IMR-90 (cell line): ENCODE measurements around the gene MAP3K19. TPM values are rescaled to one million over a fixed set of nuclear protein-coding genes. Genes with fewer than 3 reads are reported as not detected.

Source experiments
- ATAC-seq: fragments of 200-7000 bp; cut with Tn5 transposase; 2 replicates; pipeline ENCODE4 v1.9.1; 2020; ENCODE audit warnings: low read depth, mild to moderate bottlenecking, moderate library complexity
- BruUV-seq: library from RNA; stranded (reverse); fragments of 400-500 nt; replicated peaks from 2 replicates; lab custom pipeline; 2021; lab: Mats Ljungman, UMichigan
- CTCF ChIA-PET: fragments of 300-600 bp; formaldehyde crosslinking; extraction: SDS; loops from one replicate; lab custom pipeline; 2021; ENCODE audit warnings: antibody characterized with exemption; lab: Yijun Ruan, JAX
- POLR2A ChIA-PET: fragments of 300-600 bp; sonication (Branson Sonifier 250); formaldehyde crosslinking; loops from one replicate; lab custom pipeline; 2022; ENCODE audit warnings: antibody characterized with exemption; ENCODE audit not compliant: unreplicated experiment; lab: Charles Lee
- DNase-seq: peaks from one replicate; pipeline ENCODE4 v3.0.0; 2013
- H2AFZ ChIP-seq: replicated peaks from 2 replicates; pipeline ENCODE3; 2013; ENCODE audit warnings: low read length, mild to moderate bottlenecking; ENCODE audit not compliant: poor library complexity
- H2AK5ac ChIP-seq: 2 replicates; pipeline ENCODE4 v1.6.1; 2013; ENCODE audit warnings: low read depth, low read length, inconsistent platforms
- H2AK9ac ChIP-seq: replicated peaks from 2 replicates; pipeline ENCODE3; 2013; ENCODE audit warnings: mild to moderate bottlenecking, low read depth, low read length, moderate library complexity; ENCODE audit not compliant: poor library complexity
- H2BK120ac ChIP-seq: 2 replicates; pipeline ENCODE4 v1.6.1; 2013; ENCODE audit warnings: low read depth, low read length, inconsistent platforms
- H2BK15ac ChIP-seq: 3 replicates; pipeline ENCODE4 v1.6.1; 2013; ENCODE audit warnings: low read depth, low read length, inconsistent platforms
- H2BK20ac ChIP-seq: 2 replicates; pipeline ENCODE4 v1.6.1; 2013; ENCODE audit warnings: low read depth, mild to moderate bottlenecking, inconsistent platforms, low read length, moderate library complexity
- H2BK5ac ChIP-seq: 2 replicates; pipeline ENCODE4 v1.6.1; 2013; ENCODE audit warnings: mild to moderate bottlenecking, low read depth, low read length, inconsistent platforms; ENCODE audit not compliant: poor library complexity, severe bottlenecking
- H3K14ac ChIP-seq: replicated peaks from 2 replicates; pipeline ENCODE4 v1.6.1; 2013; ENCODE audit warnings: low read depth, low read length, inconsistent platforms
- H3K18ac ChIP-seq: 2 replicates; pipeline ENCODE4 v1.6.1; 2013; ENCODE audit warnings: low read depth, low read length, control low read depth
- H3K23ac ChIP-seq: 2 replicates; pipeline ENCODE4 v1.6.1; 2013; ENCODE audit warnings: low read depth, low read length, inconsistent platforms
- H3K27ac ChIP-seq: 2 replicates; pipeline ENCODE4 v1.5.1; 2013; ENCODE audit warnings: mild to moderate bottlenecking, control low read depth, low read length; ENCODE audit not compliant: insufficient read depth
- H3K27me3 ChIP-seq: 2 replicates; pipeline ENCODE4 v1.6.1; 2013; ENCODE audit warnings: low read length; ENCODE audit not compliant: control insufficient read depth, insufficient read depth
- H3K36me3 ChIP-seq: 2 replicates; pipeline ENCODE4 v1.6.1; 2013; ENCODE audit warnings: low read length, mixed read lengths; ENCODE audit not compliant: control insufficient read depth, insufficient read depth
- H3K4ac ChIP-seq: 2 replicates; pipeline ENCODE4 v1.6.1; 2013; ENCODE audit warnings: low read depth, low read length, inconsistent platforms
- H3K4me1 ChIP-seq: 2 replicates; pipeline ENCODE4 v1.6.1; 2013; ENCODE audit warnings: low read length, mixed read lengths; ENCODE audit not compliant: control insufficient read depth, insufficient read depth
- H3K4me2 ChIP-seq: 2 replicates; pipeline ENCODE4 v1.6.1; 2013; ENCODE audit warnings: low read depth, mild to moderate bottlenecking, control low read depth, low read length, moderate library complexity
- H3K4me3 ChIP-seq: 2 replicates; pipeline ENCODE4 v1.5.1; 2013; ENCODE audit warnings: low read depth, mild to moderate bottlenecking, control low read depth, low read length, moderate library complexity; ENCODE audit not compliant: insufficient read depth
- H3K56ac ChIP-seq: 2 replicates; pipeline ENCODE4 v1.6.1; 2013; ENCODE audit warnings: low read length, inconsistent platforms; ENCODE audit not compliant: insufficient read depth; ENCODE audit errors: extremely low read depth
- H3K79me1 ChIP-seq, 2 experiments: 2 replicates each; pipeline ENCODE4 v1.6.1; 2013; ENCODE audit warnings: low read length in 2 of 2, inconsistent platforms in 1 of 2, low read depth in 1 of 2
- H3K9ac ChIP-seq: 2 replicates; pipeline ENCODE4 v1.6.1; 2013; ENCODE audit warnings: low read depth, low read length, control low read depth
- H3K9me1 ChIP-seq: 2 replicates; pipeline ENCODE4 v1.6.1; 2013; ENCODE audit warnings: low read length, inconsistent platforms; ENCODE audit not compliant: insufficient read depth
- H3K9me3 ChIP-seq: 2 replicates; pipeline ENCODE4 v1.6.1; 2013; ENCODE audit warnings: low read length; ENCODE audit not compliant: control insufficient read depth, insufficient read depth
- H4K20me1 ChIP-seq: 2 replicates; pipeline ENCODE4 v1.6.1; 2013; ENCODE audit warnings: low read length, inconsistent platforms; ENCODE audit not compliant: insufficient read depth
- H4K5ac ChIP-seq: 2 replicates; pipeline ENCODE4 v1.6.1; 2013; ENCODE audit warnings: mild to moderate bottlenecking, low read depth, low read length, control low read depth
- H4K8ac ChIP-seq, 2 experiments: 2 replicates each; pipeline ENCODE4 v1.6.1; 2013; ENCODE audit warnings: low read depth in 2 of 2, low read length in 2 of 2, control low read depth in 1 of 2, inconsistent platforms in 1 of 2
- H4K91ac ChIP-seq: 2 replicates; pipeline ENCODE4 v1.6.1; 2013; ENCODE audit warnings: low read depth, low read length, inconsistent platforms; ENCODE audit not compliant: insufficient read depth
- BHLHE40 ChIP-seq: fragments of 150-350 bp; IDR thresholded peaks from 2 replicates; pipeline ENCODE4 v1.6.1; 2016; ENCODE audit warnings: mild to moderate bottlenecking, low read depth, low read length
- CEBPB ChIP-seq: IDR thresholded peaks from 2 replicates; pipeline ENCODE4 v1.6.1; 2012; ENCODE audit warnings: low read depth, low read length, improper control_type of control experiment
- CHD1 ChIP-seq: IDR thresholded peaks from 2 replicates; pipeline ENCODE4 v1.6.1; 2012; ENCODE audit warnings: low read depth, low read length, improper control_type of control experiment
- CTCF ChIP-seq: conservative IDR thresholded peaks from 2 replicates; pipeline ENCODE4 v1.5.1; 2012; ENCODE audit warnings: mild to moderate bottlenecking, low read depth, low read length, improper control_type of control experiment
- ELK1 ChIP-seq: fragments of 150-350 bp; IDR thresholded peaks from 2 replicates; pipeline ENCODE4 v1.6.1; 2016; ENCODE audit warnings: low read depth, mild to moderate bottlenecking, low read length, moderate library complexity, borderline replicate concordance
- FOS ChIP-seq: fragments of 150-350 bp; IDR thresholded peaks from 2 replicates; pipeline ENCODE4 v1.6.1; 2016; ENCODE audit warnings: low read depth, low read length
- MAZ ChIP-seq: IDR thresholded peaks from 2 replicates; pipeline ENCODE4 v1.6.1; 2012; ENCODE audit warnings: low read depth, mild to moderate bottlenecking, low read length, improper control_type of control experiment, moderate library complexity, borderline replicate concordance
- MXI1 ChIP-seq: IDR thresholded peaks from 2 replicates; pipeline ENCODE4 v1.6.1; 2012; ENCODE audit warnings: low read depth, mild to moderate bottlenecking, low read length, moderate library complexity, borderline replicate concordance
- NFE2L2 ChIP-seq: fragments of 150-350 bp; IDR thresholded peaks from 2 replicates; pipeline ENCODE4 v1.6.1; 2016; ENCODE audit warnings: low read depth, mild to moderate bottlenecking, low read length
- POLR2A ChIP-seq: IDR thresholded peaks from 2 replicates; pipeline ENCODE4 v1.6.1; 2012; ENCODE audit warnings: mild to moderate bottlenecking, low read depth, low read length
- RAD21 ChIP-seq: IDR thresholded peaks from 2 replicates; pipeline ENCODE4 v1.6.1; 2012; ENCODE audit warnings: low read length, improper control_type of control experiment
- RCOR1 ChIP-seq: IDR thresholded peaks from 2 replicates; pipeline ENCODE4 v1.6.1; 2012; ENCODE audit warnings: mild to moderate bottlenecking, low read length, improper control_type of control experiment; ENCODE audit not compliant: insufficient replicate concordance
- RFX5 ChIP-seq: IDR thresholded peaks from 2 replicates; pipeline ENCODE4 v1.8.0; 2012; ENCODE audit warnings: low read depth, mild to moderate bottlenecking, low read length, moderate library complexity
- SMC3 ChIP-seq: fragments of 150-350 bp; IDR thresholded peaks from 2 replicates; pipeline ENCODE4 v1.6.1; 2016; ENCODE audit warnings: low read depth, mild to moderate bottlenecking, antibody characterized with exemption, low read length, moderate library complexity
- USF2 ChIP-seq: fragments of 150-350 bp; IDR thresholded peaks from 2 replicates; pipeline ENCODE4 v1.6.1; 2017; ENCODE audit warnings: mild to moderate bottlenecking, antibody characterized with exemption, low read length, low read depth
- WGBS, 2 experiments: methylation state at CpG; one replicate each; pipeline versions ENCODE4 v1.1.5 to v1.1.7; 2013; ENCODE audit warnings: missing lambda C conversion rate in 2 of 2; ENCODE audit not compliant: insufficient read length in 1 of 2; ENCODE audit errors: extremely low coverage in 2 of 2; 5-methylcytosine and 5-hydroxymethylcytosine counted together
- dilution Hi-C: fragments of 300-500 bp; cut with HindIII; formaldehyde crosslinking; loops from one replicate; pipeline ENCODE4 v1.14.3; 2018; ENCODE audit warnings: low sequenced_read_pairs; ENCODE audit not compliant: unreplicated experiment
- in situ Hi-C: fragments of 300-500 bp; cut with MboI; formaldehyde crosslinking; loops from 3 replicates; pipeline ENCODE4 v1.14.3; 2019; ENCODE audit warnings: low sequenced_read_pairs, inconsistent platforms, mixed read lengths
- intact Hi-C: fragments of 100-400 bp; cut with micrococcal nuclease; formaldehyde crosslinking; loops from 2 replicates; pipeline ENCODE4 v1.10.0; 2022
- polyA plus RNA-seq, 3 experiments: library from polyadenylated mRNA; depleted of rRNA; stranded (reverse); fragments of >200 nt; gene quantifications; 2 replicates each; pipeline ENCODE4 v1.2.3, GENCODE V29; 2012; ENCODE audit warnings: low replicate concordance in 1 of 3
- total RNA-seq: library from RNA; depleted of rRNA; stranded (reverse); fragments of >200 nt; gene quantifications from 2 replicates; pipeline ENCODE4 v1.2.3, GENCODE V29; 2012

MAP3K19 gene
- total and polyA plus RNA-seq, 2 of the 4 experiments (the other 2 are of a cell fraction), result not detected

GRCh38 chr2:135004005-135004746 lies 43.1 kb downstream of the MAP3K19 start:
- no CpG with 5 or more reads among the region's 17 CpGs for WGBS, 2 experiments
- no peaks in the 10 kb centered on the region for H3K4me1 ChIP-seq
- intact Hi-C loops (loop anchor here (1.0 to 5.0 kb wide), 5 partner anchors 468 to 793 kb away; no protein-coding TSS in a partner anchor), in situ Hi-C loops (loop anchor here (10.0 kb wide), 1 partner anchor 601 kb away; no protein-coding TSS in a partner anchor), dilution Hi-C loops (no loop called here)
- POLR2A ChIA-PET, result no interaction called here
- CTCF ChIA-PET, result interaction anchor here (0.5 to 2.2 kb wide), 13 partner anchors 10 to 898 kb away, joined by 3 to 21 read pairs (median 3); no protein-coding TSS in a partner anchor
- H2AK5ac ChIP-seq, result no peak overlapping the region
- H3K4me3 ChIP-seq, result no peak overlapping the region
- H3K56ac ChIP-seq, result no peak overlapping the region
- H3K27me3 ChIP-seq, result peaks cover 17% of the 10 kb centered on the region
- no peak overlapping the region for H2BK15ac ChIP-seq
- H3K9me1 ChIP-seq, result no peaks in the 10 kb centered on the region
- H3K23ac ChIP-seq, result no peak overlapping the region
- no peak overlapping the region for H4K5ac ChIP-seq
- no peaks in the 10 kb centered on the region for H4K20me1 ChIP-seq
- no peak overlapping the region for H3K18ac ChIP-seq
- no peak overlapping the region for H3K9ac ChIP-seq
- no peaks in the 10 kb centered on the region for H3K79me1 ChIP-seq
- no peak overlapping the region for H4K91ac ChIP-seq
- no peaks in the 10 kb centered on the region for H3K36me3 ChIP-seq
- no peak overlapping the region for H2BK20ac ChIP-seq
- no peak overlapping the region for H4K8ac ChIP-seq
- peak; percentile 62 for DNase-seq
- ATAC-seq, result peak; percentile 100
- no peak overlapping the region for H2AK9ac ChIP-seq
- no peaks in the 10 kb centered on the region for H3K9me3 ChIP-seq
- no TSS peak for BruUV-seq
- H3K4ac ChIP-seq, result no peak overlapping the region
- H3K27ac ChIP-seq, result no peak overlapping the region
- H2BK5ac ChIP-seq, result no peak overlapping the region
- peak overlapping the region; percentile 48 for H3K4me2 ChIP-seq
- H3K14ac ChIP-seq, result no peak overlapping the region
- peak overlapping the region; percentile 69 for H2AFZ ChIP-seq
- no peak overlapping the region for H2BK120ac ChIP-seq
- TF ChIP-seq MXI1 (no peak), CHD1 (no peak), SMC3 (peak; percentile 93), BHLHE40 (no peak; the same call in 1 of the 2 replicates), MAZ (peak; percentile 27; the same call in 1 of the 2 replicates), FOS (no peak), USF2 (no peak), CEBPB (no peak), RFX5 (no peak), CTCF (peak; percentile 96), ELK1 (no peak), RCOR1 (no peak), POLR2A (no peak), NFE2L2 (no peak), RAD21 (peak; percentile 99)
